KG1 (cell line): ENCODE measurements around the gene B4GAT1.
"Not testable (repeated sequence)": the region's sequence is repeated elsewhere in the genome, so short reads cannot be mapped to it uniquely, and the experiment has no call there.

Experiments
- DNase-seq: peaks from one replicate; lab custom pipeline; 2025; lab: John Stamatoyannopoulos, UW

Gene B4GAT1

GRCh38 chr11:66363187-66363601, 15.8 kb upstream of the B4GAT1 start:
- DNase-seq: no peak

DNA sequence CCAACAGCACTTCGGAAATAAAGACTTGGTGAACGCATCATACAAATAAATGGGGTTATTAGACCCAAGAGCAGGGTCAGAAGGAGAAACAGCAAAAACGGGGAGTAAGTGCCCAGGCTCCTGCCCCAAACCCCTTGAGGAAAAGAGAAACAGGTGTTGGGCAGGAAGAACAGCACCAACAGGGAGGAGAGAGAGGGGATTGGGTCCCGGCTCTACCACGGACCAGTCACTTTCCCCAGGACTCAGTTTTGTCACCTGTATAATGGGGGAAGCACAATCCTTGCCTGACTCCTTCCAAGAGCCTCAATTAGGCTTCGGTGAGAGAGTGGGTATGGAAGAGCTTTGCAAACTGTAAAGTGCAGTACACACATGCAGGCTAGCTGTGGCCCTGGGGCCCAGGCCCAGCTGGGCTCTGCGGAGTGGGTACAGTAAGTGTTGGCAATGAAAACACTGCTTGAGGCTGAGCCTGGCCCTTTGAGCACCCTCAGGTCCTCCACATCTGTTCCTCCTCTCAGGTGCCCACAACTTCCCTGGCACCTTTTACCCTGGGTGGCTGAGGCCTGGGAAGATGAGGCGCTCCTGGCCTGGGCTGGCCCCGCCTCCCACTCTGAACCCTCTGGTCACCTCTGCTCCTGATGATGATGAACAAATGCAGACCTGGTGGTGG, 15.2 kb upstream of the B4GAT1 start:
- DNase-seq: no peak

GRCh38 chr11:66361502-66361941, 14.1 kb upstream of the B4GAT1 start:
- DNase-seq: no peak

DNA sequence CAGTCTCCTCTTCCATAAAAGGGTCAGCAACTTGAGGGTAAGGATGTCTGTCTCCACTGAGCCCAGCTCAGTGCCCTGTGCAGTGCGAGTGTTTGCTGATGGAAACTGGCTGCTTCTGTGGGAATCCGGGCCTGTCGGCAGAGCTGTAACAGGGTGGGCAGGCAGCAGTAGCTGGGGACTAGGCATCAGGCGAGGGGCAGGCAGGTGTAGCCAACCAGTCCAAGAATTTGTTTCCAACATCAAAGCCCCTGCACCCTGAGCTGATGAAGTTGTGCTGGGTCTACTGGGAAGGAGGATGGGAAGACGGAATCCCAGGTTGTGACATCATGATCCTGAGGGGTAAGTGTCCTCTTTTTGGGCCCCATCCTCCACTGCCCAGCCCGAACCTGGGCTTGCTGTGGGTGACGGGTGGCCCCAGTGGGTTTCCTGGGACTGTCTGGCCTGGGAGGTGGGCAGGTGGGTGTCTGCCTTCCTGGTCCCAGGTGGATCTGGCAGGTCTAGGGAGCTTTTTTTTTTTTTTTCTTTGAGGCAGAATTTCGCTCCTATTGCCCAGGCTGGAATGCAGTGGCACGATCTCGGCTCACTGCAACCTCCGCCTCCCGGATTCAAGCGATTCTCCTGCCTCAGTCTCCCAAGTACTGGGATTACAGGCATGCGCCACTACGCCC, 13.1 kb upstream of the B4GAT1 start:
- no peak for DNase-seq

DNA sequence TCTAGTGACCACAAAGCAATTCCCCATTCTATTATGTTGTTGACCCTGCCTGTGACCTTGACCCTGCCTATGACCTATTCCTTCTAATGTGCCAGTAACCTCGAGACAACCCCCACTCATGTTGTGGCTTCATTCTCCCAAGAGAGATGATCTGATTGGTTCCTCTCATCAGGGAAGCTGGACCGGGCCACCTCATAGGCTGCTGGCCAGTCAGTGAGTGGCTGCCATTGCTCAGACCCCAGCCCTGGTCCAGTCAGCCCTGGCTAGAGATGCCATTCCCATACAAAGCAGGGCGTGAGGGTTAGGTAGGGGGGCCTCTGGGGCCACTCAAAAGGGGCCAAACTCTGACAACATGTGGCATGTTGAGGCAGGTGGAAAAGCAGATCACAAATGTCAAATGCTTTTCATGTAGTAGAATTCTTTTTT, 12.2 kb upstream of the B4GAT1 start:
- no peak for DNase-seq

DNA sequence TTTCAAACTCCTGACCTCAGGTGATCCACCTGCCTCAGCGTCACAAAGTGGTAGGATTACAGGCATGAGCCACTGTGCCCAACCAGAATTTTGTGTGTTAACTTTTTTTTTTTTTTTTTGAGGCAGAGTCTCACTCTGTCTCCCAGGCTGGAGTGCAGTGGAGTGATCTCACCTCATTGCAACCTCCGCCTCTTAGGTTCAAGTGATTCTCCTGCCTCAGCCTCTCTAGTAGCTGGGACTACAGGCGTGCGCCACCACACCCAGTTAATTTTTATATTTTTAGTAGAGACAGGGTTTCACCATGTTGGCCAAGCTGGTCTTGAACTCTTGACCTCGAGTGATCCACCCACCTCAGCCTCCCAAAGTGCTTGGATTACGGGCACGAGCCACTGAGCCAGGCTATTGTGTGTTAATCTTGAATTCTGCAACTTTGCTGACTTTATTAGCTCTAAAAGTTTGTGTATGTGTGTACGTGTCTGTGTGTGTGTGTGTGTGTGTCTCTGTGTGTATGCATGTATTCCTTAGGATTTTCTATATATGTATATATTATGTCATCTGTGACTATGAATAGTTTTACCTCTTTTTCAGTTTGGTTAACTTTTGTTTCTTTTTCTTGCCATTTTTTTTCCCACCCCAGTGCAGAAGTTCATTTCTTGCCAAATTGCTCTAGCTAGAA, 3.3 kb upstream of the B4GAT1 start:
- DNase-seq: not testable (repeated sequence)

- no peak for DNase-seq
These were observed 1.6 kb upstream of the B4GAT1 start for GRCh38 chr11:66349084-66349386.

DNA sequence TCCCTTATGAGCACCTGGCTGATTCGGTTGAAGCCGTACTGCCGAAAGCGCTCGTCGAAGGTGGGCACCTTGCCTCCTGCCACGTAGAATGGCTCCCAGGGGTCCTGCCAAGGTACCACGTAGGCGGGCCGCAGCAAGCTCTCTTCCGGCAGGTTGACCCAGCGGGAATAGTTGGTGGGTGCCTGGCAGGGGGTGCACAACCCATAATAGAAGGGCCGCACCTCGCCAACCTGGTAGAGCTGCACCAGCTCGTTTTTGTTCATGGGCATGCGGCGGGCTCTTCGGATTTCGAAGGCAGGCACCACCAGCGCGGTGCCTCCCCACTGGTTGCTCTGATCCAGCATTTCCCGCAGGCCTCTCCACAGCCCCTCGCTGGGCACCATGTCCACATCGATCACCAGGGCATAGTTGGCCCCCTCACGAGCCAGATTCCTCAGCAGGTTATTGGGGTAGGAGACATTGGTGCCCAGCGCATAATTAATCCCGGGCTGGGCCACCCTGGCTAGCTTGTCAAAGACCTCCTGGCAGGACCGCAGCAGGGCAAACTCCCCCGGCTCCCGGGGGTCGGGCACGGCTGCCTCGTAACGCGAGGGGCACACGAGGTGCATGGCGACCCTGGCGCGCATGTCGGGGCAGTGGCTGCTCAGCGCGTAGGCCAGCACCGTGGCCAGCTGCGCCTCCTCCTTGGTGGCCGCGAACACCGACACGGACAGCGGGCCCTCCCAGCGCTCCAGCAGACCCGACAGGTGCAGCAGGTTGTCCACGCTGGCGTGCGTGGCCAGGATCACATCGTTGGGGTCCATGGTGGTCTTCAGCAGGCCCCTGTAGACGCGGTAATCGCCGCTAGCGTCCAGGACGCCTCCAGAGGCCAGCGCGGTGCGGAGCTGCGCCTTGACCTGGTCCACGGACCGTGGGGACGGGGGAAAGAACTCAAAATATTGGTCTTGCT, 679 bp downstream of the B4GAT1 start:
- DNase-seq: no peak

DNA sequence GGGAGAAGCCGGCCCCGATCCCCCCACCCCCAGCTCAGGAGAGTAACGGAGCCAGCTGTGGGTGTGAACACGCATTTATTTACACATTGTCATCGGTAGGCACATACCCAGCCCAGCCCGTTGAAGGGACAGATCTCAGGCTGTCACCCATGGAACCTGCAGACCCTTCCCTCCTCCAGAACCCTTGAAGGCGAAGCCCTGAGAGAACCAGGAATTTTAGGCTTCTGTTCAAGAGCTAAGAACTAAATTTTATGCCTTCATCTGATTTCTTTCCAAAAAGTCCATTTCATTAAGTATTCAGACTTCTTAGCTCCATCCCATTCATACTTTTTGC, 2.1 kb downstream of the B4GAT1 start:
- no peak for DNase-seq

GRCh38 chr11:66344550-66345315, 2.7 kb downstream of the B4GAT1 start, which contains the start of gene BRMS1:
TSS of gene BRMS1 (minus strand) at chr11:66345104. CDS start at chr11:66342234, 2,870 bp downstream.
- peak; percentile 95 for DNase-seq

DNA sequence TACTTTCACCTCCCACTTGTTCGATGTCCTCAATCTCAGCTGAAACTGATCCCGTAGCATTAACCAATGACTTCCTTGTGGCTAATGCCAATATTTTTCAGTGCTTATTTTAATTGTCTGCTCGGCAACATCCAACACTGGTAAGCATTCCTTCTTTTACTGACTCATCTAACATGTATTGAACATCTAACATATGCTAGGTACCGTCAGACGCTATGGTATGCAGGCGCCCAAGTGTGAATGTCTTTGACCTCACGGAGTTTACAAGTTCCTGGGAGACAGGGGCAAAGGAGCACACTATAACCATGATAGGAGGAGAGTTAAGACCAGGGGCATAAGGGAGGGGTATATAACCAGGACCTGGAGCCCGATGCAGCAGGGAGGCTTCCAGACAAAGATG, 4.3 kb downstream of the B4GAT1 start:
- DNase-seq: no peak

DNA sequence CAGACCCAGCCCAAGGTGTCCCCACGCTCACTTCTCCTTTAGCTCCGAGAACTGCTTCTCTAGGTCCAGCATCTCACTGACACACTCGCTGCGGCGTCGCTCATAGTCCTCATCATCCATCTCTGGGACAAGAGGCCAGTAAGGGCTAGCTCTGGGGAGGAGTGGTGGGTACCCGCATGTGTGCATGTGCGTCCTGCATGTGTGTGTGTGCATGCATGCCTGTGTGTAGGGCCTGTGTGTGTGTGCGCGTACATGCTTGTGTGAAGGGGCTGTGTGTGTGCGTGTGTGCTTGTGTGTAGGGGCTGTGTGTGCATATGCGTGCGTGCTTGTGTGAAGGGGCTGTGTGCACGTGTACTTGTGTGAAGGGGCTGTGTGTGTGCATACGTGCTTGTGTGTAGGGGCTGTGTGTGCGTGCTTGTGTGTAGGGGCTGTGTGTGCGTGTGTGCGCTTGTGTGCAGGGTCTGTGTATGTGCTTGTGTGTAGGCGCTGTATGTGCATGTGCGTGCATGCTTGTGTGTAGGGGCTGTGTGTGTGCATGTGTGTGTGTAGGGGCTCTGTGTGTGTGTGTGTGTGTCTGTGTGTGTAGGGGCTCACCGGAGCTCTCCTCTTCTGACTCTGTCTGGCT, 5.8 kb downstream of the B4GAT1 start:
- DNase-seq: no peak

DNA sequence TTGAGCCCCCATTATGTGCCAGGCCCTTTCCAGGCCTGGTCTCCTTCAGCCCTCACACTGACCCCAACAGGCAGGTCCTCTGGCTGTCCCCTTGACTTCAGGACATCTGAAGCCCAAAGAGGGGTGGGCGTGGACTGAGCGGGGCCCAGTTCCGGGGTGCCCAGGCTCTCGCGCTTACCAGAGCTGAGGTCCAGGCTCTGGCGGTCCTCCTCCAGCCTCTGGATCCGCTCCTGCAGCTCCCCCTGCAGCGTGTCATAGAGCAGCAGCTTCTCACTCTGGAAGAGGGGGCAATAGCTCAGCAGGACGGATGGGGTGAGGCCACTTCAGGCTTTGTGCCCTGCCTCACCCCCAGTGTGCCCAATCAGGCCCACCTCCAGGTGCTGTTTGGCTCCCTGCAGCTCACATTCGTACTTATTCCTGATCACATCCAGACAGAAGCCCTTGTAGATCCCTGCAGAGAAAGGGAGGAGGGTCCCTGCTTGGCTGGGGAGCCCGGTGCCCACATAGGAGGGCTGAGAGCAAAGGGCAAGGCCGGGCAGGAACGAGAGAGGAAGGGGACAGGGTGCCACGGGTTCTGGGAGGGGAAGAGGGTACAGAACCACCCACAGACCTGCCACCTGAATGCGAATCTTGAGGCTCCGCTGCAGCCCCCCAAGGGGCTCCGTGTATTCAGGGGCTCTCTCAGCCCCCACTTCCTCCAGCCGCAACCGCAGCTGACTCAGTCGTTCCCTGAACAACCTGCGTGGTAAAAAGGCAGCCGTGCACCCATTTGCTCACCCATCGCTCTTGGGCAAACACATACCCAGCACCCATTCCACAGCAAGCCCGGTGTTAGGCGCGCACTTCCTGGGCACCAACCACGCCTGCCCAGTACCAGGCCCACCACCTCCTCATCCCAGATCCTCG, 6.6 kb downstream of the B4GAT1 start:
- DNase-seq: no peak

DNA sequence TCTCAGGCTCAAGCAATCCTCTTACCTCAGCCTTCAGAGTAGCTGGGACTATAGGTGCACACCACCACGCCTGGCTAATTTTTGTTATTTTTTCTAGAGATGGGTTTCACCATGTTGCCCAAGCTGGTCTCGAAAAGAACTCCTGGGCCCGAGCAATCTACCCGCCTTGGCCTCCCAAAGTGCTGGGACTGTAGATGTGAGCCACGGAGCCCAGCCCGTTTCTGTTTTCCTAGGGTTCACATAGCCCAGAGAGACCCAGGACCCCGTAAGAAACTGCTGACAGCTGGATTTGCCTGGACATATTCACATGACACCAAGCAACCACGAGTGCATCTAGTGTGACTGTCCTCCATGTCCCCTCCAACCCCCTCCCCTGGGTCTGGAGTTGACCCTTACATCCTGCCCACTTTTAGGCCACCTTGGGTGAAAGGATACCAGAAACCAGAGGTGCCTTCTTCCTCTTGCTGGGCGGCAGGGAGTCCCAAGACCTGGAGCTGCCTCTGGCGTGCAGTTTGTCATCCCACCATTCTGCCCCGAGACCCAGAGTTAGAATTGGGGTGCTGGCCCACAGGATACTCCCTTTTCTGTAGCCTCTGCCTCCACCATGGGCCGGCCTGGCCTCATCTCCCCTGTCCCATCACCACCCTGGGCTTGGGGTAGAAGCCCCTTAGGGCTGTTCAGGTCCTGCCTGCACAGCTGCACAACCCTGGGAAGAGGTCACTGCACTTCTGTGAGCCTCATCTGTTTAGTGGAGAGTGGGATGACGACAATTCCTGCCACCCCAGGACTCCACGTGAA, 7.5 kb downstream of the B4GAT1 start:
- DNase-seq: no peak

DNA sequence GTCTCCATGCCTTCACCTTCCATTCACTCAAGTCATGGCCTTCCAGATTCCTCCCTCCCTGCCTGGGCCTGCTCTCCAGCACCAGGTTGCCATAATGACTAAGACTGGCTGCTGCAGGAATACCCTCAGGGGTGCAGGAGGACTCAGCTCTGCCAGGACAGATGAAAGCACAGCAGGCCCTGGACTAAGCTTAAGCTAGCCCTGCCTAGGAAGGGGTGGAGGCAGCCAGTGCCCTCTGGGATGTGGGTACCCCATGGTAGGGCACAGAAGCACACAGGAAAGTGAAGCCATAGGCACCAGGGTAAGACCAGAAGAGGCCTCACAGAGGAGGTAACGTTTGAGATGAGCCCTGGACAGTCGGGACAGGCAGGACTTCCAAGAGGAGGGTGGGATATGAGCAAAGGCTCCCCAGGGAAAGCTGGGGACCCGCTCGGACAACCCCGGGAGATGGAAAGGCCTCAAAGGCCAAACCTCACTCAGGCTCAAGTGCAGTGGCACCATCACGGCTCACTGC, 8.2 kb downstream of the B4GAT1 start:
- DNase-seq: no peak

GRCh38 chr11:66338276-66339161, 8.9 kb downstream of the B4GAT1 start:
- DNase-seq: no peak

DNA sequence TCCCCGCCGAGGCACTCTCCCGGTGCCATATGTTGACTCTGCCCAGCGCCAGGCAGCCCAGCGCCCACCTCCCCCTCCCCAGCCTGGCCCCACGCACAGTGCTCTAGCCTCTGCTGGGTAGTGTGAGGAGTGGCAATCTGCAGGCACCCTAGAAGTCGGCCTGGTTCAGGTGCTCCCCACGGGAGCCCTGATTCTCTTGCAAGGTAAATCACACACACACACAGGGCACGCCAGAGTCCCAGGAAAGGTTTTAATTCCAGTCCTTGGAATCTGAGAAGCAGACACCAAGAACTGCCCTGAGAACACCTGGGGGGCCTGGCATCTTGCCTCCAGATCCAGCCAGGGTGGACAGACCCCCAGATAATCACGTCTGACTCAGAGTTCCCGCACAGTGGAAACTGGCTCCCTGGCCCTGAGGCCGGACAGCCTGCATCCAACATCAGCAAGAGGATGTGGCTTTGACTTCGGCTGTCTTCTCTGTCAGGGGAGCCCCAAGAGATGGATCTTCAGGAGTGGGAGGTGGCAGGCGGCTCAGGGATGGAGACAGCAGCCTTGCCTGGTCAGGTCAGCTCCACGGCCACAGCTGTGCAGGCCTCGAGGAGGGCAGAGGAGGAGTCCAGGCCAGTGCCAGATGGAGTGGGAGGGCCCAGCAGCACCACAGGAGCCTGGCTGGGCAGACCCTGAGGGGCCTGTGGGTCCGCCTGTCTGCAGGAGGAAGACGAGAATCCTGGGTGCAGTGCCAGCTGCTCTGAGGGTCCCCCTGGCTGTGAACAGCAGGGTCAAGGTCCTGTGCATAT, 10.1 kb downstream of the B4GAT1 start:
- no peak for DNase-seq
